Smooth muscle cell (in vitro differentiated cells): ENCODE data around the gene NBPF9. TPM values are rescaled to one million over a fixed set of nuclear protein-coding genes. Genes with fewer than 3 reads are reported as not detected.
"Not testable (repeated sequence)": the region's sequence is repeated elsewhere in the genome, so short reads cannot be mapped to it uniquely, and the experiment has no call there.

Experiments
- DNase-seq: peaks from one replicate; lab custom pipeline; 2025; ENCODE audit not compliant: unreplicated experiment; lab: John Stamatoyannopoulos, UW
- H2AFZ ChIP-seq: fragments of 200-600 bp; sonication (generic); 2 replicates; pipeline ENCODE4 v1.6.0; 2016; ENCODE audit warnings: antibody characterized with exemption, low read depth, mild to moderate bottlenecking
- H3F3A ChIP-seq: fragments of 200-600 bp; sonication (generic); 2 replicates; pipeline ENCODE4 v1.6.0; 2017; ENCODE audit warnings: antibody characterized with exemption, low read depth
- H3K27ac ChIP-seq: fragments of 200-600 bp; sonication (generic); 2 replicates; pipeline ENCODE4 v1.5.1; 2016; ENCODE audit warnings: low read depth, mild to moderate bottlenecking
- H3K27me3 ChIP-seq: fragments of 200-600 bp; sonication (generic); 2 replicates; pipeline ENCODE4 v1.6.1; 2016; ENCODE audit warnings: low read depth, mild to moderate bottlenecking
- H3K36me3 ChIP-seq: fragments of 200-600 bp; sonication (generic); 2 replicates; pipeline ENCODE4 v1.5.1; 2016; ENCODE audit warnings: low read depth
- H3K4me1 ChIP-seq: fragments of 200-600 bp; sonication (generic); 2 replicates; pipeline ENCODE4 v1.5.1; 2016; ENCODE audit warnings: low read depth
- H3K4me2 ChIP-seq: fragments of 200-600 bp; sonication (generic); 2 replicates; pipeline ENCODE4 v1.6.0; 2016; ENCODE audit warnings: mild to moderate bottlenecking
- H3K4me3 ChIP-seq: fragments of 200-600 bp; sonication (generic); 2 replicates; pipeline ENCODE4 v1.5.1; 2016; ENCODE audit warnings: mild to moderate bottlenecking
- H3K79me2 ChIP-seq: fragments of 200-600 bp; sonication (generic); 2 replicates; pipeline ENCODE4 v1.6.0; 2016; ENCODE audit warnings: low read depth, mild to moderate bottlenecking
- H3K9ac ChIP-seq: fragments of 200-600 bp; sonication (generic); 2 replicates; pipeline ENCODE4 v1.6.0; 2016; ENCODE audit warnings: low read depth
- H3K9me3 ChIP-seq: fragments of 200-600 bp; sonication (generic); replicated peaks from 2 replicates; pipeline ENCODE4 v1.5.1; 2016; ENCODE audit warnings: low read depth
- H4K20me1 ChIP-seq: fragments of 200-600 bp; sonication (generic); 2 replicates; pipeline ENCODE4 v1.6.0; 2016; ENCODE audit warnings: low read depth
- WGBS: methylation state at CpG from one replicate; pipeline ENCODE4 v1.1.7; 2016; ENCODE audit warnings: low lambda C conversion rate; 5-methylcytosine and 5-hydroxymethylcytosine counted together
- polyA plus RNA-seq: library from polyadenylated mRNA; unstranded; fragments of >200 nt; fragmentation: Nextera tagmentation; extraction: Ambion mirVana; gene quantifications from 2 replicates; pipeline ENCODE4 v1.2.1, GENCODE V29; 2016
- total RNA-seq: library from RNA; depleted of rRNA; stranded (reverse); fragments of >200 nt; gene quantifications from 2 replicates; pipeline ENCODE4 v1.2.3, GENCODE V29; 2014

The NBPF9 gene
- total and polyA plus RNA-seq, 2 experiments from 2014 or later: 10.3 to 10.7 TPM

GRCh38 chr1:149018577-149018976 is 84.8 kb downstream of the NBPF9 start:
- not testable (repeated sequence) for H3K4me1 ChIP-seq, H2AFZ ChIP-seq, H3K36me3 ChIP-seq, H3K27me3 ChIP-seq, H3K9me3 ChIP-seq, H3K79me2 ChIP-seq, H3K4me2 ChIP-seq, H3F3A ChIP-seq, H3K27ac ChIP-seq, H3K9ac ChIP-seq, H4K20me1 ChIP-seq, H3K4me3 ChIP-seq, DNase-seq
- 74% methylated on average over 2 of the region's 3 CpGs for WGBS

GRCh38 chr1:149016626-149017025 is 86.7 kb downstream of the NBPF9 start:
- not testable (repeated sequence) for DNase-seq, H4K20me1 ChIP-seq, H3K27ac ChIP-seq, H2AFZ ChIP-seq, H3K4me1 ChIP-seq, H3K27me3 ChIP-seq, H3F3A ChIP-seq, H3K9ac ChIP-seq, H3K9me3 ChIP-seq, H3K36me3 ChIP-seq, H3K4me3 ChIP-seq, H3K79me2 ChIP-seq, H3K4me2 ChIP-seq
- 85% methylated on average over 2 of the region's 2 CpGs for WGBS

DNA sequence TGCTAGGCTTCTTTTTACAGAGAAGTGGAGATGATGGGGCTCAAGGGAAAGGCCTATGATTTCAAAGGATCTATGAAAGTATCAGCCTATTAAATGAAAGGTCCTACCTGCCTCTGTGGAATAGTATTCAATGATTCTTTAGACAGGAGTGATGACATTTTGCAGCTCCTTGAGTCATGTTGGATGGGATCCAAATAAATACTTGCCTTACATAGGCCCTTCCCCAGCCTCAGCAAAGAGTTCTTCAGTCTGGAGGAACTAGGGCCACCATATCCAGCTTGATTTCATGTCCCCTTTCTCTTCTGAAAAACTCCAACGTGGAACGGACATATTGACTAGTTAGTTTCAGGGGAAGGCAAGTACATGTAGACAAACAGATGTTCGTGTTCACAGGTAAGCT is 87.8 kb downstream of the NBPF9 start:
- DNase-seq, H3K27me3 ChIP-seq, H3F3A ChIP-seq, H3K4me3 ChIP-seq, H3K9ac ChIP-seq, H2AFZ ChIP-seq, H3K27ac ChIP-seq, H3K36me3 ChIP-seq, H4K20me1 ChIP-seq, H3K4me2 ChIP-seq, H3K9me3 ChIP-seq, H3K4me1 ChIP-seq, H3K79me2 ChIP-seq: not testable (repeated sequence)
- WGBS: 87% methylated on average over 3 of the region's 3 CpGs

DNA sequence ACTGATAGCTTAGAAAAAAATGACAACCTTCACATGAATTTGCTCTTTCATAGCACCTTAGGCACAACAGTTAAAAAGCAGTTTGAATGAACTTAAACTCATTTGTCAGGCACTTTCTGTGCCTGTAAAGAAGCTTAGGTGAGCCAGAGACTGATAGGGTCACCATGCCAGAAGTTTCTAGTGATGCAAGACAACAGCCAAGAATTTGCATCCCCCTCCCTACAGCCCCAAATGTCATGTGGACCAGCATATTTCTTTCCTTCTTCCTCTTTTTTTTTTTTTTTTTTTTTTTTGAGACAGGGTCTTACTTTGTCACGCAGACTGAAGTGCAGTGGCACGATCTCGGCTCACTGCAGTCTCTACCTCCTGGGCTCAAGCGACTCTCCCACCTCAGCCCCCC is 89.8 kb downstream of the NBPF9 start:
- WGBS: 98% methylated on average over 4 of the region's 4 CpGs
- H3K9ac ChIP-seq: not testable (repeated sequence)

GRCh38 chr1:149012599-149012998 is 90.8 kb downstream of the NBPF9 start:
- H3K4me3 ChIP-seq: not testable (repeated sequence)

More for the DNA sequence above, 89.8 kb downstream of the NBPF9 start:
- not testable (repeated sequence) for H3K27me3 ChIP-seq, H3K4me3 ChIP-seq, H3K9me3 ChIP-seq, H3K4me2 ChIP-seq, H3K36me3 ChIP-seq, H3K79me2 ChIP-seq, DNase-seq, H4K20me1 ChIP-seq, H3K4me1 ChIP-seq, H3K27ac ChIP-seq, H2AFZ ChIP-seq, H3F3A ChIP-seq

GRCh38 chr1:149009761-149010160 is 93.6 kb downstream of the NBPF9 start:
- H3K9ac ChIP-seq, H3K4me2 ChIP-seq, H3K27me3 ChIP-seq, H3K27ac ChIP-seq, H3K4me1 ChIP-seq, H3K4me3 ChIP-seq, H4K20me1 ChIP-seq, H2AFZ ChIP-seq, DNase-seq, H3K79me2 ChIP-seq, H3K9me3 ChIP-seq, H3K36me3 ChIP-seq, H3F3A ChIP-seq: not testable (repeated sequence)
- WGBS: 92% methylated on average over 3 of the region's 3 CpGs

More at GRCh38 chr1:149012599-149012998, 90.8 kb downstream of the NBPF9 start:
- not testable (repeated sequence) for DNase-seq, H3K4me1 ChIP-seq, H3K27me3 ChIP-seq, H2AFZ ChIP-seq, H3K9ac ChIP-seq, H3K4me2 ChIP-seq, H3K27ac ChIP-seq, H3K79me2 ChIP-seq, H4K20me1 ChIP-seq, H3K36me3 ChIP-seq, H3F3A ChIP-seq, H3K9me3 ChIP-seq
- WGBS: 96% methylated on average over 3 of the region's 5 CpGs

- not testable (repeated sequence) for H3K79me2 ChIP-seq, H3K4me2 ChIP-seq, H3K4me1 ChIP-seq, H3F3A ChIP-seq, H2AFZ ChIP-seq, H4K20me1 ChIP-seq, H3K9me3 ChIP-seq, H3K9ac ChIP-seq, DNase-seq, H3K36me3 ChIP-seq, H3K4me3 ChIP-seq, H3K27ac ChIP-seq, H3K27me3 ChIP-seq
- 93% methylated on average over 2 of the region's 2 CpGs for WGBS
Measured at GRCh38 chr1:149008769-149009168, 94.6 kb downstream of the NBPF9 start.

DNA sequence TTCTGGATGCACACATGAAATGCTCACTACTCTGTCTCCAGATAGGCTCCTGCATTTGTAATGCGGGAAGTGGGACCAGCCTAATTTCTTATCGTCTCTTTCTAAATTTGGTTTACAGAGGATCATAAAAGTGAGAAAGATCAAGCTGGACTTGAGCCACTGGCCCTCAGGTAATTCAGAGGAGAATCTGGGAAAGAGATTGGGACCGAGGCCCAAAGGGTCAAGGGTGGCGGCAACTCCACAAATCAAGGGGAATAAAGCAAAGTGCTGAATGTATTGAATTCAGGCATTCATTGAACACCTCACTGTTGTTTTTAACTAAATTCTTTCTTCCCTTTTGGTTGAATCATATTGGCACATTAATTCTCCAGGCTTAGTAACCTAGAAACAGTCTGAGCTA is 95.0 kb downstream of the NBPF9 start:
- H3K4me2 ChIP-seq, H3K4me3 ChIP-seq, H2AFZ ChIP-seq, H3F3A ChIP-seq, H3K27ac ChIP-seq, H3K79me2 ChIP-seq, DNase-seq, H3K4me1 ChIP-seq, H3K27me3 ChIP-seq, H3K9ac ChIP-seq, H3K9me3 ChIP-seq, H4K20me1 ChIP-seq, H3K36me3 ChIP-seq: not testable (repeated sequence)
- no CpG with 5 or more reads among the region's 4 CpGs for WGBS
